Measurements from ENCODE around the gene PPP1R11. TPM values are rescaled to one million over a fixed set of nuclear protein-coding genes. Genes with fewer than 3 reads are reported as not detected.
A peak's percentile ranks its signal among the peaks of the same experiment; 100 is the strongest.

Gene PPP1R11
- total and polyA plus RNA-seq, 2 of the 13 experiments (the other 11 are each of a cell fraction or from before 2014, with no cell fraction given), result 32.1 to 58.9 TPM

DNA sequence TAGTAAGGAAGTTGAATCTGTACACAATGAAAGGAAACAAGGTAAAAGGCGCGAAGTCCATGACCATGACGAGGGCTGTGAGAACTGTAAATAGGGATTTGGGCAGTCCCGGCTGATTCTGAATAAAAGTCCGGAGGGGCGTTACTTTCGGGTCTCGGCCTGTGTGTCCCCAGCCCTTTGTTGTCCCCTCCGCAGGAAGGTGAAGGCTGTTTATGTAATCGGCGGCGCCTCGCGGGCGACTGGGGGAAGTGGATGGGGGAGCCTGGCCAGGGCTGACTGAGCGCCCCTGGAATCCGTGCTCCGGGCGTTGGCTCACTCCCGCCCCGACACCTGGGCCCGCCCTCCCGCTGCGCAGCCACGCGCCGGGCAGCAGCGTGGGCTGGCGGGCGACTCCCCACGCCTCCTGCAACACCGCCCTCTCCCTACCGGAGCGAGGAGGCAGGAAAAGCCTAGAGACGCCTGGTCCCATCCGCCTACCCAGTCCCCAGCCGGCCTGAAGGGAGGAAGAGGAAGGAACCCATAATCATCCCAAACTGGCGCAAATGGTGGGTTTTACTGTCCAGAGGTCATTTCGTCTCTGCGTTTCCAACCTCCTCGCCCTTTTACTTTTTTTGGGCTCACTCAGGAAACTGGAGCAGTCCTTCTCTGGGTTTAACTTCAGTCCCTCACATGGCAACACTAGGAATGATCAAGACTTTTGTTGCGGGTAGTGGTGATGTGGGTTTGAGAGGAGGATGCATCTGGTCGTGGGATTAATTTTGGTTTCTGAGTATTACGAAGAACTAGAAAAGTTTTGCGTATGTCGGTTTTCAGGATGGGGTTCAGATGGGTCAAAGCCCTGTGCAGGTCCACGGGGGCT lies 33.8 kb downstream of the PPP1R11 start (continued):
- TF ChIP-seq, protein P1, sequence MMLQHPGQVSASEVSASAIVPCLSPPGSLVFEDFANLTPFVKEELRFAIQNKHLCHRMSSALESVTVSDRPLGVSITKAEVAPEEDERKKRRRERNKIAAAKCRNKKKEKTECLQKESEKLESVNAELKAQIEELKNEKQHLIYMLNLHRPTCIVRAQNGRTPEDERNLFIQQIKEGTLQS (CRISPR knock-in tag; IDR thresholded peaks at IDR 0.05), result peak; percentile 58
- TF ChIP-seq ZNF572 (CRISPR knock-in tag; IDR thresholded peaks at IDR 0.05) (0 out of 2 replicates have a peak, but pooled peaks have one; percentile 47), GABPB1 (CRISPR knock-in tag; IDR thresholded peaks at IDR 0.05) (peak; percentile 87), TARDBP (CRISPR knock-in tag; IDR thresholded peaks at IDR 0.05) (no peak; the same call in 1 of the 2 replicates), TCF7L2 (IDR thresholded peaks at IDR 0.05; ENCODE audit: low read depth, low read length) (no peak), AKNA (CRISPR knock-in tag; IDR thresholded peaks at IDR 0.05; ENCODE audit: borderline replicate concordance) (no peak), HMGXB4 (CRISPR knock-in tag; IDR thresholded peaks at IDR 0.05; ENCODE audit: borderline replicate concordance in 1 of 2, low read depth in 1 of 2) (peak; percentile 86 to 88; a peak in 3 of 4 replicates), CHD2 (IDR thresholded peaks at IDR 0.05; ENCODE audit: low read depth, low read length) (no peak), TEAD2 (CRISPR knock-in tag; IDR thresholded peaks at IDR 0.05) (no peak), SALL2 (CRISPR knock-in tag; IDR thresholded peaks at IDR 0.05) (no peak), E2F5 (CRISPR knock-in tag; conservative IDR thresholded peaks at IDR 0.05) (0 out of 2 replicates have a peak, but pooled peaks have one; percentile 23), KLF16 (CRISPR knock-in tag; IDR thresholded peaks at IDR 0.05) (peak in 1 of 2 experiments; percentile 79; a peak in 1 of 4 replicates), SAFB2 (CRISPR knock-in tag; IDR thresholded peaks at IDR 0.05; ENCODE audit: borderline replicate concordance, low read depth) (peak; percentile 62), MIER3 (CRISPR knock-in tag; IDR thresholded peaks at IDR 0.05; ENCODE audit: borderline replicate concordance) (0 out of 2 replicates have a peak, but pooled peaks have one; percentile 56), HMG20B (CRISPR knock-in tag; conservative IDR thresholded peaks at IDR 0.05) (0 out of 2 replicates have a peak, but pooled peaks have one; percentile 21)
- TF ChIP-seq, protein P2, sequence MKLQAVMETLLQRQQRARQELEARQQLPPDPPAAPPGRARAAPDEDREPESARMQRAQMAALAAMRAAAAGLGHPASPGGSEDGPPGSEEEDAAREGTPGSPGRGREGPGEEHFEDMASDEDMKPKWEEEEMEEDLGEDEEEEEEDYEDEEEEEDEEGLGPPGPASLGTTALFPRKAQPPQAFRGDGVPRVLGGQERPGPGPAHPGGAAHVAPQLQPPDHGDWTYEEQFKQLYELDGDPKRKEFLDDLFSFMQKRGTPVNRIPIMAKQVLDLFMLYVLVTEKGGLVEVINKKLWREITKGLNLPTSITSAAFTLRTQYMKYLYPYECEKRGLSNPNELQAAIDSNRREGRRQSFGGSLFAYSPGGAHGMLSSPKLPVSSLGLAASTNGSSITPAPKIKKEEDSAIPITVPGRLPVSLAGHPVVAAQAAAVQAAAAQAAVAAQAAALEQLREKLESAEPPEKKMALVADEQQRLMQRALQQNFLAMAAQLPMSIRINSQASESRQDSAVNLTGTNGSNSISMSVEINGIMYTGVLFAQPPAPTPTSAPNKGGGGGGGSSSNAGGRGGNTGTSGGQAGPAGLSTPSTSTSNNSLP (IDR thresholded peaks at IDR 0.05; ENCODE audit: low read depth, low read length), result 0 out of 2 replicates have a peak, but pooled peaks have one; percentile 28
